ENCODE measurements around the gene CDX1.

Gene CDX1

DNA sequence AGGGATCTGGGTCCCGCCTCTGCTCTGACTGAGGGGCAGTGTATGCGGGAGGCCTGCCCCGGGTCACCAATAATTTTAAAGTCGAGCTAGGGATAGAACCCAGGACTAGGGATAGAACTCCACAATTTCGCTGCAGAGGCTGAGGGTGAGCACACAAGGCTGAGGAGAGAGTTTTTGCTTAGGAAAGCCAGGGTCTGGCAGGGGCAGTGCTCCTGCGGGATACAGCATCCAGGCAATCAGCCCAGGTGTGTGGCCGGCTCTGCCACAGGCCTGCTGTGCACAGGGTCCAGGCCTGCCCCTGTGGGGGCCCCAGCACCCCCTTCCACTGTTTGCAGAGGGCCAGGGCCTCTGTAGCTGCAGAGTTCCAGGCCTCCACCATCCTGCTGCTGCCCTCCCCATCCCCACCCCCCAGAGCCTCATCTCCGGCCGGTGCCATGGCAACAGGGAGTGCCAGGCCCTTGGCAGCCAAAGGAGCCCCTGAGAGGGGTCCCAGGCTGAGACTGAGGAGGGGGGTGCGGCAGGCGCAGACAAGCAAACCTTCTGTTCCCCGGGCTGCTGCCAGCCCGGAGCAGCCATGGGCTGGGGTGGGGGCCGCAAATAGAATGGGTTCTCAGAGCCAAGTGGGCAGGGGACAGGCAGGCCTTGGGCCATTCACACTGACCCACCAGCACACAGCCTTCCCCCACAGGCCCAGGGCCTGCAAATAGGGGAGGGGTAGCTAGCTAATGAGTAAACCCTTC lies 19.5 kb upstream of the CDX1 start:
- no peak for DNase-seq (ENCODE audit: low read depth)

DNA sequence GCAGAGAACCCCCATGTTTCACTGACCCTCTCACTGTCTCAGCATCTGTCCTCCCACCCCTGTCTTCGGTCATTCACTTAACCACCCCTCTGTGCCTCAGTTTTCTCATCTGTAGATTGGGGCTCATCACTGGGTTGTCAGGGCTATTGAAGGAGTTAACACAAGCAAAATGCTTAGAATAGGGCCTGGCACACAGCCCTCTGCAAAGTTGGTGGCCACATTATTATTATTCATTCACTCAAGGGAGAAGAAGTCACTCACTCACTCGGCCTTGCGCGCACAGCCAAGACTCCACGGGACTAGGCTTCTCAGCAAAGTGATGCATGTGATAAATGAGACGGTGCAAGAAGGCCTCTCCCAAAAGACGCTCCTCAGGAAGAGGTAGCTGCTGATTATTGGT lies 18.9 kb upstream of the CDX1 start:
- no peak for DNase-seq (ENCODE audit: low read depth)

DNA sequence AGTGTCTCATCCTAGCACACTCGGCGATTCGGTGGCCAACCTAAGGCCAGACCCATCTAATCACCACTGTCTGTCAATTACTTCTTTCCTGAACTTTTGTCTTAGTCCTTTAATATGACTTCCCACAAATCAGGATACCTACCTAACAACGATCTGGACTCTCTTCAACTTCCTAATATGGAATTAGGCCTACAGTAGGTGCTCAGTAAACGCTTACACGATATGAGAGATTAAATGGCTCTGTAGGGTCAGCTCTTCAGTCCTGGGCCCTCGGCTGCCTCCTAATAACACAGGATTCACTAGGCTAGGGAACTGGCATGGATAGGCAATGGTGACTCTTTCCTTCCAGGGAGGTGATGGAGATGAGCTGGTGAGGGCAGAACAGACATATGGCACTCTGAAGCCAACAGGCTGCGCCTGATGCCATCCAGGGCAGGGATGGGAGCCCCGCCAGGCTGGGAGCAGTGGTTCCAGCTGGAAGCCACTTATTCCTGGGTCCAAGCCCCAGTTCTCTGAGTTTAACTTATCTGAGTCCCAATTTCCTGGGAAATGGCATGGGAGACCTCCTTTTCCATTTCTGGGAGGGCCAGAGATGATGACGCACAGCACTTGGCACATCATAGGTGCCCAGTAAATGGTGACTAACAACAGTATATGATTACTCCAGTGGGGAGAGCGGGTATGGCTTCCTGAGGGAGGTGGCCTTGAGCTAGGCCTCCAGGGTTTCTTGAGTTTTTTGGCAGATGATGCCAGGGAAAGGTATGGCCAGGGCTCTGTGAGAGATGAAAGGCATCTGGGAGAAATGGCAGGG lies 18.3 kb upstream of the CDX1 start:
- DNase-seq (ENCODE audit: low read depth): no peak

DNA sequence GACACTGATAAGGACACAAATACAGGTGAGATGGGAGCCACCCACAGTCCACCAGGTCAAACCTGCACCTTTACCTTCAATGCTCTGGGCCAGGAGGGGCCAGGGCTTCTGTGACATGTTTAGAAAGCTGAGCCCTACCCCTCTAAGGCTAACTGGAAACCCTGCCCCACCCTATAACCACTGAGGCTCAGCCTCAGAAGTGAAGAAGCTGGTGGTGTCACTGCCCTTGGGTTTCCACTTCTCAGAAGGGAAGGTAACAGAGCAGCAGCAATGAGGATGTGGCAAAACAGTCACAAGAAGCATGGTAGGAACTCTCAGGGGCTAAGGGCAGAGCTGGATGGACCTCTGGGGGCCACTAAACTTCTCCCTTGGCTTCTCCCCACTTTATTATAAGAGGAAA lies 17.0 kb upstream of the CDX1 start:
- DNase-seq (ENCODE audit: low read depth): no peak

DNA sequence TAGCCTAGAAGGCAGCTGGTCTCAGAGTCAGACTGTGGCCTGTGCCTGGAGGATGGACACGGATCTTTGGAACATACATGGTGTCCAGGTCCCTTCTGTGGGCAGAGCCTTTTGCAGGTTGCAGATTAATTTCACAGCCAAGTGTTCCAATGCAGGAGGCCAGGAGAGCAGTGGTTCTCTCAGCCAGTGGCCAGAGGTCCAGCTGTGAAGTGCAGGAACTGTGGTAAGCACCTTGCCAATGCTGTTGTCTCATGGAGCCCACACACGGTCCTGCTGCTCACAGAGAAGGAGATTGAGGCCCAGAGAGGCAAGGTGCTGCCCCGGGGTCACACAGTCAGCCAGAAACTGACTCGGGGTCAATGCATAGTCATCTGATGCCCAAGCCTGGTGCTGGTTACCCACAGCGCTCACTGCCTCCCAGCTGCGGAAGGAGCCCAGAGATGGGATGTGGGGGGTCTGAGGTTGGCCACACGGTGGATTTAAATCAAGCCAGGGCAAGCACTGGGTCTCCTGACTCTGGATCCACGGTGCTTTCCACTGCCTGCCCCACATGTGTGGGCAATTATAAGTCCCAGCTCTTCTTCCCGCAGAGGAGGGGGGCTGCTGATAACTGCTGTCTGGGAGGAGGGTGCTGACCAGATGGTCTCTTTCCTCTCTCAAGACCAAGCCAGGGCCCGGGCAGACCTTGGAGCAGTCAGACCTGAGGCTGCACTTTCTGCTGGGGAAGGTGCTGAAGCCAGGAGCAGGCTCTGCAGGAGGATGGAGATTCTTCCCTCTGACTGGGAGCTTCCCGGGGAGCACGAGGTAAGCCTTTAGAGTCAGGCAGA lies 13.7 kb upstream of the CDX1 start:
- DNase-seq (ENCODE audit: low read depth): peak; percentile 59

DNA sequence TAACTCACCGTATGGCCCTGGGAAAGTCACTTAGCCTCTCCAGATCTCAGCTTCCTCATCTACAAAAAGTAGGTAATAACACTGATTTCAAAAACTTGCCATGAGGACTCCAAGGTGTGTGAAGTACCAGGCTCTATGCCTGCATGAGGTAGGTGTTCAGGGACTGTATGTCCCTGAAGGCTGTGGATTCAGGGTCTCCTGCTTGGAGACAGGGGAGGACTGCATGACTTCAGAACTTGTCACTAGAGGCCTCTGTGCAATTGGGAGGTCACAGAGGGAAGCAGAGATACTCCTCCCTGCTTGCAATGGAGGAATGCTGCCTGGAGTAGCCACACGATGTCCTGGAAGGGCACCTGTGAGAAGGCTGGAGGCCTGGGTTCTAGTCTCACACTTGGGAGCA lies 13.1 kb upstream of the CDX1 start:
- no peak for DNase-seq (ENCODE audit: low read depth)

DNA sequence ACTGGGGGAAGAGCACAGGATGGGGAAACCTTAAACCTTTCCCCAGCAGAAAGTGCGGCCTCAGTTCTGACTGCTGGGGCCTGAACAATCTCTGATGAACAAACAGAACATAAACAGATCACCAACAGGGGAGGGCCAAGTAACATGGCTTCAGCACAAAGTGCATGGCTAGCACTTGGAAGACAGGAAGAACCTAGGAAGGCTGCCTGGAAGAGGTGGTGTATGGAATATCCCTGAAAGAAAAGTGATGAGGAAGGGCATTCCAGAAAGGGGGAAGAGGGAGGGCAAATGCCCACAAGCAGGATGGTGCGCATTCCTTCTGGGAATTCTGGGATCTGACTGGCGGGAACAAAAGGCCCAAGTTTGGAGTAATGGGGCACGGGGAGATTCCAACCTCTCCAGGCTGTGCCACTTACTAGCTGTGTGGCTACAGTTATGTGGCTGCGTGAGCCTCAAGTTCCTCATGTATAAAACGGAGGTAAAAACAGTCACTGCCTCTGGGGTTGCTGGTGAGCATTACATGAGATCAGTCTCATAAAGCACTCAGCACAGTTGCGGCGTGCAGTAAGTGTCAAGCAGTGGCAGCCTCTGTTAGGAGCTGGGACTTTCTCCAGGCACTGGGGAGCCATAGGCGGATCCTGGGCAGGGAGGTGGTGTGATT lies 12.5 kb upstream of the CDX1 start:
- peak; percentile 78 for DNase-seq (ENCODE audit: low read depth)

DNA sequence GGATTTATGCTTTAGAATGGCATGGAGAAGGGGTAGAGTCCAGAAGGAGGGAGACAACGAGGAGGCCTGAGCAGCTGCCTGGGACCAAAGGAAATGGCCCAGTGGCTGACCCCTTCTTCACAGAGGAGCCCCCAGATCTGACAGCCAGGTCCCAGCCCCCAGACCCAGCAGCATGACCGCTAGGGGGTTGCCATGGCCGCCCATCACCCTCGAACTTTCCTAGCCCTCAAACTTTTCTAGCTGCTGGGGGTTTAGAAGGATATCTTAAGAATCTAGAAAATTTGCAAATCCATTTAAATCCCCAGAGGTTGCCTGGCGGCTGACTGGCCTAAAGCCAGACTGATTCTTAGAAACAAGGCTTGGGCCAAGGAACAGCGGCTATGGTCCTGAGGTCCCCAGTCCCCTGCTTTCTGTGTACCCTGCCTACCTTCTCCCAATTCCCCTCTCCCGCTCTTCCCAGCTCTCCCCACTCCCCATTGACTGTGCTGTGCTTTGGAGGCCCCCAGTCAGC lies 11.9 kb upstream of the CDX1 start:
- peak; percentile 49 for DNase-seq (ENCODE audit: low read depth)

DNA sequence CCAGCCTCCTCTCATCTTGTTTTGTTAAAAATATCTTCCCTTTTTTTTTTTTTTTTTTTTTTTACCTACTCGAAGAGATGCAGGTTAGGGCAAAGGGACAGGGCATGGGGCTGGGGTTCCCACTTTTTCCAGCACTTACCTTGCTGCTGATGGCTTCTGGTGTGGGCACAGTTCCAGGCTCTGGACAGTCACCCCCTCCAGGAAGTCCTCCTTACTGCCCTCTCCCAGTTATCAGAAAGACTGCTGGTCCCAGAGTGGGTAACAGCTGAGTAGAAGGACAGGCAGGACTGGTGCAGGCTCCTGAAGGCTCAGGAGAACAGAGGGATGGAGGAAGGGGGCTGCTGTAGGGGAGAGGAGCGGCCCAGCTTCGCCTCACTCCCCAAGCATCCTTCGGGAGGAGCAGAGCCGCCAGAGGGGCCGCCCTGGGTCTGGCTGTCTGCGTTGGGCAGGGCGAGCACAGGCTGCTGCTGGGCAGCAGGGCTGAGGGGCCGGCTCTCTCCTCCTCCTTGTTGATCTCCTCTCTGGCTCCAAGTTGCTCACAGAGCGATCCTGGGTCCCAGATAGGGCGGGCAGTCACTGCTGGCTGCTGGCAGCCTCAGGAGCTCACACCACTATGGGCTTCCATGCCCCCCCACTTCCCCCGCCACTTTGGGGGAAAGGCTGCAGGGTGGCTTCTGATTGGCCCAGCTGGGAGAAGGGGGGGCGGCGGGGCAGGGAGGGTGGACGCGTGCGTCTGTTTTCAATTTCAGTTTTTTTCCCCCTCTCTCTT lies 11.1 kb upstream of the CDX1 start, which contains the start of gene PDGFRB:
Gene PDGFRB, minus strand, starts transcription at position 588 of the 769 bp plus-strand sequence. CDS start 18,798 bp downstream, outside the sequence.
- peak; percentile 77 for DNase-seq (ENCODE audit: low read depth)

DNA sequence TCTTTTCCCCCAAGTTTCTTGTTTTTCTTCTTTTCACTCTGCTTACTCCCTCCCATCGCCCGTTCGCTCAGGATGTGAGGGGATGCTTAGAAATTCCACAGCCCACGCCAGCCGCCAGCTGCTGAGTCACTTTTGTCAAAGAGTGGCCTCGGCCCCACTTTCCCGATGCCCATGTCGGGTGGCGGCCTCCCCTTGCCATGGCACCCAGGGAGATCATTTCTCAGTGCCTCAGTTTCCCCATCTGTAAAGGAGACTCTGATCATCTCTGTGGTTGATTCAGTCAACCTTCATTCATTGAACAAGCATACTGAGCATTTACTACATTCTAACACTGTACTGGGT lies 10.6 kb upstream of the CDX1 start:
- DNase-seq (ENCODE audit: low read depth): no peak

DNA sequence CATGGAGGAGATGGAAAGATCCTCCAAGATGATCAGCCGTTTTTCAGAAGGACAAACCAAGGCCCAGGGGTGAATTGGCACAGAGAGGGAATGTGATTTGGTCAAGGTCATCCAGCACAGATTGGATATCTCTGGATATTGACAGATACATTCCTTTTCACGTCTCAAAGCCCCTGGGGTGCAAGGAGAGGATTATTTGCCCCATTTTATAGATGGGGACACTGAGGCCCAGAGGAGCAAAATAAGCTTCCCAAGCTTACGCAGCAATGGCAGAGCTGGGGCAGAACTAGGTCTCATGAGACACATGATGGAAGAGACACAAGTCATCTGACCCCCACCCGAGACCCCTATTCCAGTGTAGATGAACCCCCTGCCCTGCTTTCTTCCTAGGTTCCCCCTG lies 10.0 kb upstream of the CDX1 start:
- no peak for DNase-seq (ENCODE audit: low read depth)

DNA sequence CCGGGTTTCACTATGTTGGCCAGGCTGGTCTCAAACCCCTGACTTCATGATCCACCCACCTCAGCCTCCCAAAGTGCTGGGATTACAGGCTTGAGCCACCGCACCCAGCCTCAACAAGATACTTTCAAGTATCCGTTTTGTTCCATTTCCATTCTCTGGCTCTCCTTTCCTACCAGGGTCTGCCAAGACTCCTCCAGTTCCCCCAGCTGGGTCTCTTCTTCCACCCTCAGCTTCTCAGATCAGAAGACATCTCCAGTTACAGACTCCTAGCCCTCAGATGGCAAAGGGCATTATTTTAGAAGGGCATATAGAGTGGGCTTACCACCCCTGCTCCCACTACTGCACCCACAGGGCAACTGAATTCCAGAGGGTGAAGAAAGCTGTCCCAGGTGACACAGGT lies 9.4 kb upstream of the CDX1 start:
- DNase-seq (ENCODE audit: low read depth): no peak

DNA sequence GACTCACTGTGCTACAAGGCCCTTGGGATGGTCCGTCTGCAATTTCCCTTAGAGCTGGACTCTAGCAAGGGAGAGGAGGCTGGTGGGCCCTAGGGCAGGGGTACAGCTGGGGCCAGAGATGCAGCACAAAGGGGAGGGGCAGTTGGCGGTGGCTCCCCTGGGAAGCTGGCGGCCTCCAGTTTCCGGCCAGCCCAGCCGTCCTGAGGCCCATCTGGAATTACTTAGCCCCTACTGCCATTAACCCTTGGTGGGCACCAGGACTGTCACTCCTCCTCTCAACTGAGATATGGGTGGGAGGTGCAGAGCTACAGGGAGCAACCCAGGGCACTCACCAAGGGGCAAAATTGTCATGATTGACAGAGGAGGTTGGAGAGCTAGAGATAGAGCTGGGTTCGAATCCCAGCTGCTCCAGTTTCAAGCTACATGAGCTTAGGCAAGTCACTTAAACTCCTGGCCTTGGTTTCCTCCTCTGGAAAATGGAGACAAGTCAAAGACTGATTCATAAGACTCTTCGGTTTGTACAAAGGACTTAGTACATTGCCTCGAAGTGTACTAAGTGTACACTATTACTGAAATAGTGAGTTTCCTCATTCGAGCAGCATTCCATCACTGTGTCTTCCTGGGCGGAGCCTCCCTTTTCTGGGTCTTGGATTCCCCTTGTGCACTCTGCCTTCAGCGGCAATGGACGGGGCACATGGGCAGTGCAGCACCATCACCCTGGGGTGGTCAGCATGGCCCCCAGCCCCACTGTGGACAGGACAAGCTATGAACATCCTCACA lies 8.2 kb upstream of the CDX1 start:
- peak; percentile 53 for DNase-seq (ENCODE audit: low read depth)

DNA sequence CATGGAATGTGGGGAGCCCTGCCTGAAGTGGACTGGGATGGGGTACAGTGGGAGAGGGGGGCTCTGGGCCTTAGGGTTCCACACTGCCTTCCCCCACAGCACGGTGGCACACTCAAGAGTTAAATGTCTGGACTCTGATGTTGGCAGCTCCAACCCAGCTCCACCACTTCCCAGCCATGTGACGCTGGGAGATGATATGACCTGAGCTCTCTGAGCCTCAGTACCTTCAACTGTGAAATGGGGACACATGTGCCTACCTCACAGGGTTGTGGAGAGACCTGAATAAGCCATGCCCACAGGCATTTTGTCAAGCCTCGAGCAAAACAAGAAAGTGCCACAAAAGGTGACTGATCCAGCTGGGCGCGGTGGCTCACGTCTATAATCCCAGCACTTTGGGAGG lies 7.5 kb upstream of the CDX1 start:
- no peak for DNase-seq (ENCODE audit: low read depth)

DNA sequence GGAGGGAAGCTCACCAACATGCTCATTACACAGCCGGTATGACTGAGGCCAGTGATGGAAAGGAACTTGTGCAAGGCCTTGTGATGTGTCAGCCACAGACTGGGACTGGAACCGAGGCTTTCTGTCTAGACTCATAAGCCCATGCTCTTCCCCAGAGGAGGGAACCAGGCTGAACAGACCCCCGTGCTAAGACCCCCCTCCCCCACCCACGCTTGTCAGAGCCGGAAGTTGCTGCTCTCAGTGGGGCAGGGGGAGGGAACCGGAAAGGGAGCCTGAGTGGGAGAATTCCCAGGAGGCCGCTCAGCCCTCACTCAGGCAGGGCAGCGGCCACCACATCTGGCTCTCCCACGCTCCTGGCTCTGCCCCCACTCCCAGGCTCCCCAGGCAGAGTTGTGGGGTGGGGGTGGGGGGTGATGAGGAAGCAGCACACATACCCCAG lies 6.8 kb upstream of the CDX1 start:
- peak; percentile 89 for DNase-seq (ENCODE audit: low read depth)

DNA sequence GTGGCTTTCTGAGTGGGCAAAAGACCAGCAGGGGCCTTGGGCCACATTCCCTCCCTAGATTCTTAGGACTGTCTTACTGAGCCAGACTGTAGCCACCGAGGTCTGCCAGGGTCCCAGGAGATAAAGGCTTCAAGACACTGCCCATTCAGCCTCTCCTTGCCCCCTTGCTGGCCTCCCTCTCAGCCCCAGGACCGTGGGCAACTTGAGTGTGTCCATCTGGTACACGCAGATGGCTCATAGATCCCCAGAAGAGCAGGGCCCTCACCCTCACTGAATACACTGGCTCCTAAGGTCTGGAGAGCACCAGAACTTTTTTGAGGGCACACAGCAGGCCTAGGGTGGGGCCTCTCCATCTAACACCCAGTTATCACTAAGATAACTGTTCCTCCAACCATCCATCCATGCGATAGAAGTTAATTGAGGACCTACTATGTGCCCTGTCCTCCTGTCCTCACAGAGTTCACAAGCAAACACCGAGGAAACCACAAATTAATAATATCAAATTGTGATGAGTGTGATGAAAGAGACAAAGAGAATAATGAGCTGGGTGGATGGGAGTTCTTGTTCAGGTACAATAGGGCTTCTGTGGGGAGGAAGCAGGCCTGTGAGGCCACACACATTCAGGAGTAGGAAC lies 6.0 kb upstream of the CDX1 start:
- no peak for DNase-seq (ENCODE audit: low read depth)

DNA sequence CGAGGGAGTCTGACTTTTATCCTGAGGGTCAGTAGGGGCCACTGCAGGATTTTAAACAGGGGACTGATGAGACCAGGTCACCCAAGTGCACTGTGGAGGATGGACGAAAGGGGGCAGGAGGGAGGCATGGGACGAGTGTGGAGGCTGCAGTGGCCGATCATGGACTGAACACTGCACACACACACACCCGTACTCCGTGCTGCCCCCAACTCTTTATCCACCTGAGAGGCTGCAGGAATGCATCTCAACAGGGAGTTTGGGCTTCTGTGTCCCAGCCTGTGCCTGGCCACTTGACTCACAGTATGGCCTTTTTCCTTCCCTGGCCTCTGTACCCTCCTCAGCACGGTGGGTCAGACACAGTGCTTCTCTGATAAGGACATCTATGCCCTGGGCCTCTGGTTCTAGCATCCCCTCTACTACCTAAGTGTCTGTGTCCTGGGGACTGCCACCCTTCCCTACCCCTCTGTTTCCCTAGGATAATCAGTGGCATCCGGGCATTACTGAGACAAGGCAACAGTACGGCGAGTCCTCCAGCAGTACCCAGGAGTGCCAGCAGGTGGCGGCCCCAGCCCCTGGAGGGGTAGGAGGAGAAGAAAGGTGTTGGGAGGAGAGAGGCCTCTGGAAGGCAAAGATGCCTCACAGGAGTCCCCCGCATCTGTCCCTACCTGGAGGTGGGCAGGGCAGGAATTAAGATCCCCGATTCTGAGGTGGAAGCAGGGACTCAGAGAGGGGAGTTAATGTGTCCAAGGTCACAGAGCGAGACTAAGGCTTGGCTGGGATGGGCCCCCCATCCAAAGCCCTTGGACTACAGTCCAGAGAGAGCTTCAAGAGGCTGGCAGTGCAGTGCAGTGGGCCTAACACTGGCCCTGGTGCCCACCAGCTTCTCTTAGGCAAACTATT lies 5.1 kb upstream of the CDX1 start:
- peak; percentile 60 for DNase-seq (ENCODE audit: low read depth)

DNA sequence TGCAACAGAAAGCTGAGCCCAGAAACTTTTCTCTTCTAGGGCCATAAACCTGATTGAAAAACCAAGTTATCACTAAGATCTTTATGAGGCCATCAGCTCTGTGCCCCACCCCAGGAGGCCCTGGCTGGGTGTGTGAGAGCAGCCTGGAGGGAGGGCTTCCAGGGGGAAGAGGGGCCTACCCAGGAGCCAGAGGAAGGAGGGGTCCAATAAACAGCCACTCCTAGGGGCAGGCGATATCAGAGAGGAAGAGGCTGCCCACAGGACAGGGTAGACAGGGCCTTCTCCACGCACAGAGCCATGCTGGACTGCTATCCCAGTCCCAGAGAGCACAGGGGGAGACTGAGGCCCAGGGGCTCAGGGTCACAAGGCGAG lies 4.5 kb upstream of the CDX1 start:
- no peak for DNase-seq (ENCODE audit: low read depth)

DNA sequence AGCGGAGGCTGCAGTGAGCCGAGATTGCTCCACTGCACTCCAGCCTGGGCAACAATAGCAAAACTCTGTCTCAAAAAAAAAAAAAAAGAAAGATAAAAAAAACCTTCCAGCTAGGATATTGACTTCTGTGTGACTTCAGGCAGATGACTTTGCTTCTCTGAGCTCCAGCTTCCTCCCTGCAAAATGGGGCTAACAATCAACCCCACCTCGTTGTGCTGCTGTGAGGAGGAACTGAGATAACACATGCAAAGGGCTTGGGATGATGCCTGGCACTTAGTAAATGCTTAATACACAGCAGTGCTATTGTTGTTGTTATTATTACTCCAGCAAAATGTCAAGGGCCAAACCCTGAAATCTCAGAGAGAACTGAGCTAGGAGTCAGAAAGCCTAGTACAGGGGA lies 3.5 kb upstream of the CDX1 start:
- DNase-seq (ENCODE audit: low read depth): no peak
